Body of pancreas (tissue), 4 donors: ENCODE data around the gene SEMA6B. TPM values are rescaled to one million over a fixed set of nuclear protein-coding genes. Genes with fewer than 3 reads are reported as not detected.

Experiments used
- ATAC-seq: fragments of 150-250 bp; one replicate; pipeline ENCODE4 v1.9.1; 2016
- DNase-seq, 4 donors: peaks; one replicate each; pipeline ENCODE4 v3.0.0-alpha.2; 2019
- H3K27ac ChIP-seq, 4 donors: fragments of 200-600 bp; sonication (generic); 1 replicate in 3 of 4; 2 replicates in 1 of 4; pipeline versions ENCODE4 v1.5.1 to v1.6.1; 2016 to 2019; ENCODE audit warnings: mild to moderate bottlenecking in 1 of 4, mixed read lengths in 1 of 4, moderate library complexity in 1 of 4
- H3K27me3 ChIP-seq, 2 donors: fragments of 200-600 bp; sonication (generic); one replicate each; pipeline ENCODE4 v1.6.0; 2016; ENCODE audit warnings: mild to moderate bottlenecking in 1 of 2
- H3K36me3 ChIP-seq, 2 donors: fragments of 200-600 bp; sonication (generic); replicated peaks in 1 of 2; 2 replicates each; pipeline ENCODE4 v1.5.1; 2016; ENCODE audit warnings: low read depth in 2 of 2; ENCODE audit not compliant: insufficient read depth in 1 of 2
- H3K4me1 ChIP-seq: fragments of 200-600 bp; sonication (generic); one replicate; pipeline ENCODE4 v1.6.0; 2016
- H3K4me3 ChIP-seq, 2 donors: fragments of 200-600 bp; sonication (generic); 1 replicate in 1 of 2; 2 replicates in 1 of 2; pipeline ENCODE4 v1.5.1; 2016 to 2019
- H3K9me3 ChIP-seq, 3 donors: fragments of 200-600 bp; sonication (generic); 1 replicate in 2 of 3; 2 replicates in 1 of 3; pipeline ENCODE4 v1.5.1; 2016
- CTCF ChIP-seq, 7 experiments: fragments of 450-650 bp in 4 of 7; fragments of 200-600 bp in 3 of 7; sonication (generic) in 3 of 7; IDR thresholded peaks; one replicate each; pipeline ENCODE4 v1.5.1; 2016 to 2019; ENCODE audit warnings: antibody characterized with exemption in 7 of 7
- POLR2A ChIP-seq, 3 donors: fragments of 450-650 bp; IDR thresholded peaks; one replicate each; pipeline ENCODE4 v1.6.1; 2016; ENCODE audit warnings: antibody characterized with exemption in 3 of 3, mild to moderate bottlenecking in 2 of 3
- WGBS, 2 donors: methylation state at CpG; one replicate each; pipeline ENCODE4 v1.1.5; 2017; 5-methylcytosine and 5-hydroxymethylcytosine counted together
- intact Hi-C: fragments of 100-400 bp; cut with DNase I; formaldehyde crosslinking; loops from one replicate; pipeline ENCODE4 v1.15.1; 2023
- total RNA-seq, 2 donors: library from RNA; depleted of rRNA; stranded (reverse); fragments of >200 nt; gene quantifications; one replicate each; pipeline ENCODE4 v1.1.0, GENCODE V29; 2016

Gene SEMA6B
- total RNA-seq, 2 donors from 2014 or later, result 6.0 to 11.5 TPM

DNA sequence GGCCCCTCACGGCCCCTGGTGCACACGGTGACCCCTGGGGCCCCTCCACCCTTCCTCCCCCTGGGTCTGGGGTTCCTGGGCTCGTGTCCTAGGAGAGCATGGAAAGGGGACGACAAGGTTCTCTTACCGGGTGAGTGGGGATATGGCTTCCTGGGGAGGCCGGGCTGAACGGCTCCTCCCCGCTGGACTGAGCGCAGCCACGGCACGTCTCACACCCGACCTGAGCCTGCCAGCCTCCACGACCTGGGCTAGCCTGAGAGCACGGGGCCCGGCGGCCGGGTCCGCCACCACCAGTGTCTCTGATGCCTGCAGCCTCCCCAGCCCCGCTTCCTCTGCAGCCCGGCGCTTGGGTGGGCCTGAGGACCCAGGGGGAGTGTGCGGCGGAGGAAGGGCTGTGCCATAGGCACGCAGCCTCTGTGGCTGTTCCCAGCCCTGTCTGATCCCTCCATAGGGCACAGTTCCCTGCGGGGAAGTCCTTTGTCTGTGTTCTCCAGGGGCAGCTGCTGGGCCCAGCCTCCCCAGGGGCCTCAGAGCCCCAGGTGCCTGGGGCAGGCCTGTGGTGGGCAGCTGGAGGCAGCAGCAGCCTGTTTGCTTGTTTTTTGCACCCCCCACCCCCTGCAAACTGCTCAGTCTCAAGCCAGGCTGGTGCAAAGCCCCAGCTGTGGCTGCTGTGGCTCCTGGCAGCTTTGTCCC, 56.2 kb downstream of the SEMA6B start:
- 74 to 91% methylated on average over 5 to 20 of the region's 25 CpGs for WGBS, 2 donors
- no peak for DNase-seq
- TF ChIP-seq CTCF (IDR thresholded peaks at IDR 0.05) (no peak), POLR2A (IDR thresholded peaks at IDR 0.05) (no peak)
- Histone ChIP-seq H3K4me1 (no peaks in the 10 kb centered on the region), H3K9me3 (no peaks in the 10 kb centered on the region), H3K27me3 (no peaks in the 10 kb centered on the region), H3K27ac (no peak overlapping the region), H3K36me3 (peaks cover 0 to 2% of the 10 kb centered on the region in 2 donors), H3K4me3 (no peak overlapping the region)
- intact Hi-C loops, result no loop called here
- no peak for ATAC-seq

- WGBS, 2 donors, result 82 to 91% methylated on average over 23 to 28 of the region's 37 CpGs
- Histone ChIP-seq H3K4me1 (no peaks in the 10 kb centered on the region), H3K27ac (no peak overlapping the region), H3K36me3 (peaks cover 0 to 4% of the 10 kb centered on the region in 2 donors), H3K4me3 (no peak overlapping the region), H3K9me3 (no peaks in the 10 kb centered on the region), H3K27me3 (no peaks in the 10 kb centered on the region)
- intact Hi-C loops, result no loop called here
- no peak for DNase-seq
- ATAC-seq, result no peak
- TF ChIP-seq CTCF (IDR thresholded peaks at IDR 0.05) (no peak), POLR2A (IDR thresholded peaks at IDR 0.05) (no peak)
Measured at GRCh38 chr19:4502282-4503131, 57.0 kb downstream of the SEMA6B start.

GRCh38 chr19:4501691-4502090, 57.8 kb downstream of the SEMA6B start:
- Histone ChIP-seq H3K27ac (no peak overlapping the region), H3K9me3 (no peaks in the 10 kb centered on the region), H3K27me3 (no peaks in the 10 kb centered on the region), H3K4me1 (no peaks in the 10 kb centered on the region), H3K4me3 (no peak overlapping the region), H3K36me3 (peaks cover 0 to 4% of the 10 kb centered on the region in 2 donors)
- TF ChIP-seq CTCF (IDR thresholded peaks at IDR 0.05), result no peak
- no peak for TF ChIP-seq POLR2A (IDR thresholded peaks at IDR 0.05)
- DNase-seq, result no peak
- ATAC-seq, result no peak
- 82 to 91% methylated on average over 6 to 21 of the region's 25 CpGs for WGBS, 2 donors
- intact Hi-C loops, result no loop called here

- TF ChIP-seq POLR2A (IDR thresholded peaks at IDR 0.05) (no peak), CTCF (IDR thresholded peaks at IDR 0.05) (no peak)
- H3K27ac ChIP-seq, result no peak overlapping the region
- H3K4me3 ChIP-seq, result no peak overlapping the region
- WGBS, 2 donors, result 90 to 94% methylated on average over 9 to 29 of the region's 29 CpGs
- intact Hi-C loops, result no loop called here
- ATAC-seq, result no peak
- DNase-seq, result no peak
- H3K4me1 ChIP-seq, result no peaks in the 10 kb centered on the region
- no peaks in the 10 kb centered on the region for H3K9me3 ChIP-seq
- H3K27me3 ChIP-seq, result no peaks in the 10 kb centered on the region
- peaks cover 0 to 4% of the 10 kb centered on the region in 2 donors for H3K36me3 ChIP-seq
Measured at GRCh38 chr19:4500841-4501591, 58.5 kb downstream of the SEMA6B start.
